Activated CD4-positive, alpha-beta T cell treated with anti-CD3 and anti-CD28 coated beads for 36 hours (primary cell): ENCODE results near the gene SEC22A. TPM values are rescaled to one million over a fixed set of nuclear protein-coding genes. Genes with fewer than 3 reads are reported as not detected.

Experiments used
- ATAC-seq: fragments of 200-7000 bp; cut with Tn5 transposase; one replicate; pipeline ENCODE4 v1.10.0; 2021; ENCODE audit warnings: mild to moderate bottlenecking, moderate library complexity
- CTCF ChIA-PET: fragments of 350-600 bp; sonication (Branson Sonifier 250); formaldehyde crosslinking; loops from one replicate; lab custom pipeline; 2021; ENCODE audit warnings: antibody characterized with exemption; lab: Charles Lee
- POLR2A ChIA-PET: fragments of 350-600 bp; sonication (Branson Sonifier 250); formaldehyde crosslinking; loops from one replicate; lab custom pipeline; 2021; ENCODE audit warnings: antibody characterized with exemption, inconsistent platforms; lab: Charles Lee
- DNase-seq: peaks from one replicate; pipeline ENCODE4 v3.0.0-alpha.2; 2020
- H3K27ac Mint-ChIP-seq: one replicate; pipeline ENCODE4 v1.8.0; 2021; ENCODE audit warnings: mixed read lengths
- H3K27me3 Mint-ChIP-seq: one replicate; pipeline ENCODE4 v1.8.0; 2021; ENCODE audit warnings: mixed read lengths
- H3K36me3 Mint-ChIP-seq: one replicate; pipeline ENCODE4 v1.8.0; 2021; ENCODE audit warnings: low read depth, mixed read lengths
- H3K4me1 Mint-ChIP-seq: one replicate; pipeline ENCODE4 v1.8.0; 2021; ENCODE audit warnings: mixed read lengths
- H3K4me3 Mint-ChIP-seq: one replicate; pipeline ENCODE4 v1.8.0; 2021; ENCODE audit warnings: mild to moderate bottlenecking, moderate library complexity, mixed read lengths
- H3K9me3 Mint-ChIP-seq: one replicate; pipeline ENCODE4 v1.8.0; 2021; ENCODE audit warnings: low read depth, mixed read lengths
- intact Hi-C, 2 experiments: fragments of 100-400 bp; cut with DNase I in 1 of 2; cut with micrococcal nuclease in 1 of 2; formaldehyde crosslinking; loops; one replicate each; pipeline versions ENCODE4 v1.14.2 to v1.15.1; 2022 to 2024; cut with DNase I, micrococcal nuclease
- total RNA-seq, 2 experiments: library from RNA; stranded (reverse); gene quantifications; one replicate each; pipeline ENCODE4 v1.2.3, GENCODE V29; 2021

The SEC22A gene, protein sequence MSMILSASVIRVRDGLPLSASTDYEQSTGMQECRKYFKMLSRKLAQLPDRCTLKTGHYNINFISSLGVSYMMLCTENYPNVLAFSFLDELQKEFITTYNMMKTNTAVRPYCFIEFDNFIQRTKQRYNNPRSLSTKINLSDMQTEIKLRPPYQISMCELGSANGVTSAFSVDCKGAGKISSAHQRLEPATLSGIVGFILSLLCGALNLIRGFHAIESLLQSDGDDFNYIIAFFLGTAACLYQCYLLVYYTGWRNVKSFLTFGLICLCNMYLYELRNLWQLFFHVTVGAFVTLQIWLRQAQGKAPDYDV
- 10 to 100 TPM; 13.2 to 16.3 TPM for total RNA-seq

DNA sequence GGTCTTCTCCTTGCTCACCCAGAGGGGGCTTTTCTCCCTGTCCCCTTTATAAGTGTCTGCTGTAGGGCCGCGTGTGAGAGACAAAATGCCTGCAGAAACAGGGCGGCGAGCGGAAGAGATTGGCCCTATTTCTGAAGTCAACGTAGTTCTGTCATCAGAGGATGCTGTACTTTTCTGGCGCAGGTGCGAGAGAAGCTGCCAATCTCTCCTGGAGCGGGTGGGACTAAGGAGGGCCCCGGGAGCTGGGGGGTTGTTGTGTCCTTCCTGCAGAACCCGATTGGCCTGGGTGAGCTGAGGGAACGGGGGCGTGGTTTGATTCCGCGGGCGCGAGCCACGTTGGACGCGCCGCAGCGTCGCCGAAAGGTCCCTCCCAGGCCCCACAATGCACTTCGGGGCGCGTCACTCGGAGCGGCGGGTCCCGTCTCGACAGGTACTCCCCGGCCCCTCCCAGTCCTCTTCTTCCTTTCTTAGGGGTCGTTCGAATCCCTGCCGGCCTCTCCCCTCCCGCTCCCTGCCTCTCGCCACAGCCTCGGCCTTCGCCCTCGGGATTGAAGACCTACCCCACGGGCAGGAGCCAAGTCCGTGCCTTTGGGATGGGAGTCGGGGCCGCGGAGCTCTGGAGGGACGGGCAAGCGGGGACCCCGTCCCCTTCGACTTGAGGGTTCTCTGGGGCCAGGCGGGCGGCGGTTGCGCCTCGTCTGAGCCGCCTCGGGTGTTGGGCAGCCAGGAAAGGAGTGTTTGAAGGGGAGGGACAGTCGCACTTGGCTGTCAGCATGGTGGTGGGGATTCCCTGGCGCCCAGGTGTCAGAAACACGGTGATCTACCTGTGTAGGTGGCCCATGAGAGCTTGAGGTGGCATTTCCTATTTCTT is at the start of gene SEC22A:
Gene SEC22A, plus strand, starts transcription at position 387 of the 871 bp plus-strand sequence. CDS start 7,275 bp downstream, outside the sequence.
- peaks cover 5% of the 10 kb centered on the region for H3K36me3 Mint-ChIP-seq
- intact Hi-C loops, result loop anchor here (1.0 to 10.0 kb wide), 10 partner anchors 134 to 1853 kb away; partner anchors contain the start of genes HACD2 (in 2 of the 2), HSPBAP1 (in 2 of the 2), CCDC14 (in 1 of the 2) and EAF2 (in 1 of the 2)
- ChIA-PET POLR2A (interaction anchor here (0.6 to 1.0 kb wide), 4 partner anchors 9 to 404 kb away, joined by 3 to 7 read pairs (median 6); no protein-coding TSS in a partner anchor), CTCF (interaction anchor here (0.7 to 1.4 kb wide), 3 partner anchors 9 to 522 kb away, joined by 3 to 5 read pairs (median 3); no protein-coding TSS in a partner anchor)
- DNase-seq (peak; percentile 98), ATAC-seq (peak; percentile 99)
- H3K4me3 Mint-ChIP-seq, result peak within 1 kb of the TSS; percentile 96
- H3K4me1 Mint-ChIP-seq, result peaks cover 28% of the 10 kb centered on the region
- H3K9me3 Mint-ChIP-seq, result peaks cover 3% of the 10 kb centered on the region
- H3K27me3 Mint-ChIP-seq, result no peaks in the 10 kb centered on the region
- peak within 1 kb of the TSS; percentile 97 for H3K27ac Mint-ChIP-seq

GRCh38 chr3:123152687-123153086 is 49.1 kb upstream of the SEC22A start:
- H3K27me3 Mint-ChIP-seq, result no peaks in the 10 kb centered on the region
- ATAC-seq (no peak), DNase-seq (no peak)
- H3K27ac Mint-ChIP-seq, result no peak overlapping the region
- ChIA-PET POLR2A (interaction anchor here (0.5 kb wide), 1 partner anchor 46 kb away, joined by 4 read pairs; no protein-coding TSS in a partner anchor), CTCF (interaction anchor here (0.9 kb wide), 1 partner anchor 9 kb away, joined by 3 read pairs; no protein-coding TSS in a partner anchor)
- H3K9me3 Mint-ChIP-seq, result no peaks in the 10 kb centered on the region
- no peak overlapping the region for H3K4me3 Mint-ChIP-seq
- H3K36me3 Mint-ChIP-seq, result peaks cover 50% of the 10 kb centered on the region
- intact Hi-C loops, result no loop called here
- H3K4me1 Mint-ChIP-seq, result no peaks in the 10 kb centered on the region

- no peaks in the 10 kb centered on the region for H3K27me3 Mint-ChIP-seq
- no peaks in the 10 kb centered on the region for H3K9me3 Mint-ChIP-seq
- intact Hi-C loops, result no loop called here
- ATAC-seq (no peak), DNase-seq (no peak)
- H3K27ac Mint-ChIP-seq, result no peak overlapping the region
- POLR2A ChIA-PET, result interaction anchor here (0.5 kb wide), 1 partner anchor 45 kb away, joined by 4 read pairs; no protein-coding TSS in a partner anchor
- H3K4me1 Mint-ChIP-seq, result no peaks in the 10 kb centered on the region
- CTCF ChIA-PET, result interaction anchor here (0.9 kb wide), 1 partner anchor 9 kb away, joined by 3 read pairs; no protein-coding TSS in a partner anchor
- no peak overlapping the region for H3K4me3 Mint-ChIP-seq
- peaks cover 52% of the 10 kb centered on the region for H3K36me3 Mint-ChIP-seq
Observed at GRCh38 chr3:123153125-123154019, 48.4 kb upstream of the SEC22A start.

GRCh38 chr3:123154020-123154985 is 47.4 kb upstream of the SEC22A start:
- Mint-ChIP-seq H3K27me3 (no peaks in the 10 kb centered on the region), H3K4me1 (no peaks in the 10 kb centered on the region), H3K27ac (no peak overlapping the region), H3K36me3 (peaks cover 48% of the 10 kb centered on the region), H3K4me3 (no peak overlapping the region), H3K9me3 (no peaks in the 10 kb centered on the region)
- intact Hi-C loops, result no loop called here
- ChIA-PET CTCF (no interaction called here), POLR2A (interaction anchor here (0.6 kb wide), 1 partner anchor 47 kb away, joined by 7 read pairs; the partner anchor contains the start of gene SEC22A)
- DNase-seq, result no peak
- ATAC-seq, result no peak

- DNase-seq (no peak), ATAC-seq (no peak)
- POLR2A ChIA-PET, result no interaction called here
- CTCF ChIA-PET, result no interaction called here
- no peak overlapping the region for H3K27ac Mint-ChIP-seq
- H3K9me3 Mint-ChIP-seq, result no peaks in the 10 kb centered on the region
- H3K27me3 Mint-ChIP-seq, result no peaks in the 10 kb centered on the region
- intact Hi-C loops, result no loop called here
- H3K4me3 Mint-ChIP-seq, result no peak overlapping the region
- H3K36me3 Mint-ChIP-seq, result peaks cover 48% of the 10 kb centered on the region
- H3K4me1 Mint-ChIP-seq, result no peaks in the 10 kb centered on the region
Observed at GRCh38 chr3:123155471-123156011, 46.2 kb upstream of the SEC22A start.

DNA sequence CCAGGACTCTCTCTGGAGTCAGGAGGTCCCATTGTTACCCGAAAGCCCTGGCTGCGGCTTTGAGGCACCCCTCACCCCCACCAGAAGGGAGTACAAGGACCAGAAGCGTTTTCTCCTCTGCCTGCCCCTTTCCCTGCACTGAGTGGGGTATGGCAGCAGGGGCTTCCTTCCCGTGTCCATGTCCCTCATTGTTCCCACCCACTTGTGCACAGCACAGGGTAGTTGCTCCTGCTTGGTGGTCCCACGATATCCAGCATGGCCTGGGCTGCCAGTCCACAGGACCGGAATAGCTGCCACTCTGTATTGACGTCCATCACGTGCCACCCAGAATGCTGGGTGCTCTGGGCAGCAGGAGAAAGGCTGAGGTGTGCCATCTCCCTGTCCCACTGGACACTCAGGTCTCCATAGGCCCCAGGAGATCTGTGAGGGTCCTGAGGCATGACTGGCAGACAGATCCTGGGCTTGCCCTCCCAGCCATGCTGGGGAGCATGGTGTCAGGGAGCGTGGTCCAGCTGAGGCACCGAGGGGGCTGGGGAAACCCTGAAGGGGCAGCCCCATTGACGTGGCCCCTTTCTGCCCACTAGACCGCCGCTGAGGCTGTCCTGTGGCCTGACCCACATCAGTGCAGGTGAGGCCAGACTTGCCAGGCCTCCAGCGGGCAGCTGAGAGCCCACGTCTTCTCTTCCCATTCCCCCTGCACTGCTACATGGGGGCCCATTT is 45.3 kb upstream of the SEC22A start:
- ATAC-seq (no peak), DNase-seq (no peak)
- ChIA-PET POLR2A (no interaction called here), CTCF (no interaction called here)
- Mint-ChIP-seq H3K36me3 (peaks cover 47% of the 10 kb centered on the region), H3K27ac (no peak overlapping the region), H3K27me3 (no peaks in the 10 kb centered on the region), H3K9me3 (no peaks in the 10 kb centered on the region), H3K4me1 (no peaks in the 10 kb centered on the region), H3K4me3 (no peak overlapping the region)
- intact Hi-C loops, result no loop called here

DNA sequence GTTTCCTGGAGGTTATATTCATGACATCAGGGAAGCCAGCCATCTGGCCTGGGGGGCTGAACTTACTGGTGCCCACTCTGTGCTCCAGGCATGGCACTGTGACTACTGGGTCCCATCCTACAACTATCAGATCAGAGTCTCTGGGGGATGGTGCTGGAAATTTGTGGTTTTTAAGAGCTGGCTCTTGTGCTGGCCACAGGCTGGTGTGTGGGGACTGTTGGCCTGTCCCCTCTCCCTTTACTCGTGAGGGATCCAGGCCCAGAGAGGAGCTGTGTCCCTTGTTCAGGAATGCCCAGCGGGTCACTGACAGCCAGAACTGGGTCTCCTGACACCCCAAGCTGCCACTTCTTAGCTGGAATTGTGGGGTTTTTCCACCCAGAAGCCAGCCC is 44.5 kb upstream of the SEC22A start:
- CTCF ChIA-PET, result interaction anchor here (1.1 kb wide), 1 partner anchor 214 kb away, joined by 3 read pairs; no protein-coding TSS in a partner anchor
- no peak overlapping the region for H3K4me3 Mint-ChIP-seq
- no peaks in the 10 kb centered on the region for H3K4me1 Mint-ChIP-seq
- no peaks in the 10 kb centered on the region for H3K27me3 Mint-ChIP-seq
- no peak overlapping the region for H3K27ac Mint-ChIP-seq
- POLR2A ChIA-PET, result no interaction called here
- intact Hi-C loops, result no loop called here
- ATAC-seq, result no peak
- H3K9me3 Mint-ChIP-seq, result no peaks in the 10 kb centered on the region
- peaks cover 47% of the 10 kb centered on the region for H3K36me3 Mint-ChIP-seq
- DNase-seq, result no peak

DNA sequence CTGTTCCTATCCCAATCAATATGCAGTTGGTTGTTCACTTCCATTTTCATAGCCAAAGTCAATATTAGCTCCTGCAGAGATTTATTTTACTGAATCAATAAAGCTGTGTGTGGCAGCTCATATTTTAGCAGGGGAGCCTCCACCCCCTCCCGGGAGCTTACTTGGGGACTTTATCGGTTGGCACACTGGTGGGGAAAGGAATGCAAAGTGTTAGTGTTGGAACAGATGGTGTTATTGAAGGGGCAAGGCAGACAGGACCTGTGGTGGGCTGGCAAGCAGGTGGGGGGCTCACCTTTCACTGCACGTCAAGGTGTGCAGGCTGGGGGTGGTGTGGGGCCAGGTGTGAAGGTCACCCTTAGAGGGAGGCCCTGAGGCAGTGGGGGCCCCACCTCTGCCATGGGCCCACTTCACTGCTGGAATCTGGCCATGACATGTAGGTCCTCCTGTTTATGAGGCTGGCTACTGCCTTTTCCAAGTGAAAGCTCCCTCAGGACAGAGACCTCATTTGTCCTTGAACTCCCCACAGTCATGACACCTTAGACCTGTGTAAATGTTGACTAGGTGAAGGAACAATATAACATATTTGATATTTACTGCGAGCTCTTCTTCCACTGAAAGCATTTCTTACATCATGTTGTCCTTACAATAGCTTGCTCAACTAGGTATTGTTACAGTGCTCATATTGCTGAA is 44.0 kb upstream of the SEC22A start:
- POLR2A ChIA-PET, result no interaction called here
- H3K4me1 Mint-ChIP-seq, result no peaks in the 10 kb centered on the region
- H3K27me3 Mint-ChIP-seq, result no peaks in the 10 kb centered on the region
- CTCF ChIA-PET, result interaction anchor here (0.9 to 1.1 kb wide), 2 partner anchors 14 to 214 kb away, joined by 3 to 4 read pairs; no protein-coding TSS in a partner anchor
- no peak overlapping the region for H3K4me3 Mint-ChIP-seq
- intact Hi-C loops, result no loop called here
- no peak overlapping the region for H3K27ac Mint-ChIP-seq
- DNase-seq (no peak), ATAC-seq (no peak)
- H3K9me3 Mint-ChIP-seq, result no peaks in the 10 kb centered on the region
- H3K36me3 Mint-ChIP-seq, result peaks cover 46% of the 10 kb centered on the region

DNA sequence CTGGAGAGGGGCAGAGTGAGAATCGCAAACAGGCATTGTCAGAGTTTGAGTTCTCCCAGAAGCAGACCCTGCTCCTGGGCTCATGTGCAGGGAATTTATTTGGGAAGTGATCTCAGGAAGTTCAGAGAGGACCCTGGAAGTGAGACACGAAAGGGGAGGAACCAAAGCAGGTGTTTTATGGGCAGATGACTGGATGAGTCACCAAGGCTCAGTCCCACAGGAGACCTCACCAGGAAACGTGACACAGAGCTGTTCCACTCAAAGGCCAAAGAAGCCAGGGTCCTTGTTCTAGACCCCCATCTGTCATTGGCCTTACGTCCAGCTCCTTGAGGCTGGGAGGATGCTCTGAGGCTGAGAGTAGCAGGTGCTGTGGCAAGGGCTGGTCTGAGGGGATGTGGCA is 43.4 kb upstream of the SEC22A start:
- H3K27me3 Mint-ChIP-seq, result no peaks in the 10 kb centered on the region
- no peak overlapping the region for H3K27ac Mint-ChIP-seq
- no peak for ATAC-seq
- H3K36me3 Mint-ChIP-seq, result peaks cover 50% of the 10 kb centered on the region
- intact Hi-C loops, result no loop called here
- ChIA-PET POLR2A (no interaction called here), CTCF (interaction anchor here (0.9 kb wide), 1 partner anchor 14 kb away, joined by 4 read pairs; no protein-coding TSS in a partner anchor)
- H3K9me3 Mint-ChIP-seq, result no peaks in the 10 kb centered on the region
- H3K4me1 Mint-ChIP-seq, result no peaks in the 10 kb centered on the region
- H3K4me3 Mint-ChIP-seq, result no peak overlapping the region
- DNase-seq, result no peak
